B cell (primary cell): Measurements from ENCODE around the gene EXOC6.

ENCODE experiments used
- CTCF ChIP-seq: fragments of 200-600 bp; IDR thresholded peaks from one replicate; pipeline ENCODE4 v1.8.0; 2022; ENCODE audit warnings: antibody characterized with exemption, mild to moderate bottlenecking
- EZH2 ChIP-seq: IDR thresholded peaks from 2 replicates; pipeline ENCODE4 v1.6.1; 2012; ENCODE audit warnings: borderline replicate concordance, low read depth, mild to moderate bottlenecking, moderate library complexity, low read length; ENCODE audit not compliant: insufficient read depth, poor library complexity, severe bottlenecking

GRCh38 chr10:93081318-93081717, 233.0 kb downstream of the EXOC6 start:
- TF ChIP-seq EZH2 = no peak
- TF ChIP-seq CTCF = no peak
